Measurements from ENCODE around the gene ZNF488. TPM values are rescaled to one million over a fixed set of nuclear protein-coding genes. Genes with fewer than 3 reads are reported as not detected.

ZNF488 gene
- total and polyA plus RNA-seq, 8 donors = 0.09 to 0.16 TPM; not detected in 6

DNA sequence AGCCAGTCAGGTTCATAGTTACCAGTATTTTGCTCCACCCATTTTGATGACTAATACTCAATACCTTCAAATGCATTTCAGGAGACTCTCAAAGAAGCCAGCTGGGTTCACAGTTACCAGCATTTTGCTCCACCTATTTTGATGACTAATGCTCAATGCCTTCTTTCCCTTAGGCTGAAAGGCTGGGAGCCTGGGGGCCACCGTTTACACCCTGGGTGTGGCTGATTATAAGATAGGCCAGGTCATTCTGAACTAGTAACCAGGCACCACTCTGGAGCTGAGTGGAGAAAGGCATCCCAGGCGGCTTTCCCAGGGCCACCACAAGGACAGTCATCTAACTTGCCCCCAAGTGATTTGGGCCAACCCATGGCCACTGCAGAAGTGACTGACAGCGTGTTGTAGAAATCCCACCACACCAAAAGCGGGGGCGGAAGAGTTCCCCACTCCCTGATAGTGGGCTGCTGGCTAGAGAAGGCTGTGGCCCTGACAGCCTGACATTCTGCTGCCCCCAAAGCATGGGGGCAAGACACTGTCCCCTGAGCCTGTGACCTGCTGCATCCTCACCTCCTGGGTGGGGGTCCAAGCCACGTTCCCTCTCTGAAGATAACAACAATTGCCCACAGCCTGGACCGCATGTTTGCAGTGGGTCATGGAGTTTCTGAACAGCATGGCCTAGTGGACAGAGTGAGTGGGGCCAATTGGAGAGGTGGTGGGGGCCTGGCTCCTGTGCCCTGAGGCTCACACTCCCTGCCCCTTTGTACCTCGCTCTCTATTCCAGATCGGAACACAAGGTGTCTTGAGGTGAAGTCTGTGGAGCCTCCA is 23.0 kb upstream of the ZNF488 start:
- TF ChIP-seq, protein P1, sequence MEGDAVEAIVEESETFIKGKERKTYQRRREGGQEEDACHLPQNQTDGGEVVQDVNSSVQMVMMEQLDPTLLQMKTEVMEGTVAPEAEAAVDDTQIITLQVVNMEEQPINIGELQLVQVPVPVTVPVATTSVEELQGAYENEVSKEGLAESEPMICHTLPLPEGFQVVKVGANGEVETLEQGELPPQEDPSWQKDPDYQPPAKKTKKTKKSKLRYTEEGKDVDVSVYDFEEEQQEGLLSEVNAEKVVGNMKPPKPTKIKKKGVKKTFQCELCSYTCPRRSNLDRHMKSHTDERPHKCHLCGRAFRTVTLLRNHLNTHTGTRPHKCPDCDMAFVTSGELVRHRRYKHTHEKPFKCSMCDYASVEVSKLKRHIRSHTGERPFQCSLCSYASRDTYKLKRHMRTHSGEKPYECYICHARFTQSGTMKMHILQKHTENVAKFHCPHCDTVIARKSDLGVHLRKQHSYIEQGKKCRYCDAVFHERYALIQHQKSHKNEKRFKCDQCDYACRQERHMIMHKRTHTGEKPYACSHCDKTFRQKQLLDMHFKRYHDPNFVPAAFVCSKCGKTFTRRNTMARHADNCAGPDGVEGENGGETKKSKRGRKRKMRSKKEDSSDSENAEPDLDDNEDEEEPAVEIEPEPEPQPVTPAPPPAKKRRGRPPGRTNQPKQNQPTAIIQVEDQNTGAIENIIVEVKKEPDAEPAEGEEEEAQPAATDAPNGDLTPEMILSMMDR (IDR thresholded peaks at IDR 0.05) = no peak
- H3K9me3 ChIP-seq = no peaks in the 10 kb centered on the region
- peak in 2 of 6 donors; percentile 24 for DNase-seq
- no peak overlapping the region for H3K27ac ChIP-seq
- H3K36me3 ChIP-seq = no peaks in the 10 kb centered on the region
- WGBS, 2 donors = 75 to 84% methylated on average over 9 of the region's 9 CpGs
- peak; percentile 31 to 75 (median 64) for ATAC-seq
- H3K4me1 ChIP-seq = no peaks in the 10 kb centered on the region
- no peak for FAIRE-seq
- no peaks in the 10 kb centered on the region for H3K27me3 ChIP-seq
- H3K4me3 ChIP-seq = no peak overlapping the region
- intact Hi-C loops (cut with DNase I) = no loop called here

DNA sequence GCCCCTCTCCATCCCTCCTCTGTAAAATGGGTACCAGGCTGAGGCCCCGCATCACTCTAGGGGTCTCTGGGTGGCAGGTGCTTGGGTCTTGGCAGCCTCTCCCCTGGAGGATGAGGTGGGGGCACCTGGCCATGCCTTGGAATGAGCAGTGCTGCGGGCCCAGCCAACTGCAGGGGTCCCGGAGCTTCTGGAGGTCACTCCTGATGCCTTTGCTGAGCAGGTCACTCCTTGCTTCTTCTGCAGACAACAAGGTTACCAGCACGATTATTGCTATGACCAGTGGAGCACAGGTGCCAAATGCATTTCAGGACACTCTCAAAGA is 22.4 kb upstream of the ZNF488 start:
- intact Hi-C loops (cut with DNase I) = no loop called here
- TF ChIP-seq, protein P1 (IDR thresholded peaks at IDR 0.05) = no peak
- Histone ChIP-seq H3K27me3 (no peaks in the 10 kb centered on the region), H3K4me3 (no peak overlapping the region), H3K36me3 (no peaks in the 10 kb centered on the region), H3K4me1 (no peaks in the 10 kb centered on the region), H3K27ac (no peak overlapping the region), H3K9me3 (no peaks in the 10 kb centered on the region)
- FAIRE-seq = no peak
- 81 to 87% methylated on average over 4 of the region's 4 CpGs for WGBS, 2 donors
- peak in 1 of 6 donors; percentile 45 for DNase-seq
- no peak for ATAC-seq

DNA sequence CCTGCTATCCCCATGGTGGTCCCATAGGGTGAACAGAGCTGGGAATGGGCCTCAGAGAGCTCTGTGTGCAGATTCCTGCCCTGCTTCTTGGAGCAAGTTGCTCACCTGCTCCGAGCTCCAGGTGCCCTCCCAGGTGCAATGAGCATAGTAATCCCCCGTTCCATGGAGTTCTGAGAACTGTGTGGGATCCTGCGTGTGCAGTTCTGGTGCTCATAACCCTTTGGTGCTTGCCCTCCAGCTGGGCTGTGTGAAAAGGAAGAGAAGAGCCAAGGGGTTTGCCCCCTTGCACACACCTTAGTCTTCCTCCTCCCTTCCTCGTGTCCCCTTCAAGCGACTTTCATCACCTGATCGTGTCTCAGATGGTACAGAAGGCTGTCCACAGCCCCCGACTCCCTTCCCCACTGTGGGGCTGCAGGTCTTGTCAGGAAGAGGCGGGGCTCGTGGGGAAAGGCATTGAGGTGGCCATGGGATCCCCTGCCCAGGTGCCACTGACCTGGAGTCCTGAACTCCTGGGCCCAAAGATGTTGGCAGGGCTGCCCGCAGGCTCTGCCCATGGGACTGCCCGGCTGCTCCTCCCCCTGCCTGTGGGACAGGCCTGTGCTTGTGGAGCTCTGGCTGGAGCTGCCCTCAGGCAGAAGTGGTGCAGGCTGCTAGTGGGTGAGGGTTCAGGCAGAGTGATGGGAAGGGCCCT is 21.9 kb upstream of the ZNF488 start:
- TF ChIP-seq, protein P1 (IDR thresholded peaks at IDR 0.05) = no peak
- DNase-seq = peak in 1 of 6 donors; percentile 54
- intact Hi-C loops (cut with DNase I) = no loop called here
- ATAC-seq = no peak
- Histone ChIP-seq H3K4me1 (no peaks in the 10 kb centered on the region), H3K27ac (no peak overlapping the region), H3K4me3 (no peak overlapping the region), H3K9me3 (no peaks in the 10 kb centered on the region), H3K36me3 (no peaks in the 10 kb centered on the region), H3K27me3 (no peaks in the 10 kb centered on the region)
- FAIRE-seq = no peak
- WGBS, 2 donors = 79 to 80% methylated on average over 11 of the region's 11 CpGs

DNA sequence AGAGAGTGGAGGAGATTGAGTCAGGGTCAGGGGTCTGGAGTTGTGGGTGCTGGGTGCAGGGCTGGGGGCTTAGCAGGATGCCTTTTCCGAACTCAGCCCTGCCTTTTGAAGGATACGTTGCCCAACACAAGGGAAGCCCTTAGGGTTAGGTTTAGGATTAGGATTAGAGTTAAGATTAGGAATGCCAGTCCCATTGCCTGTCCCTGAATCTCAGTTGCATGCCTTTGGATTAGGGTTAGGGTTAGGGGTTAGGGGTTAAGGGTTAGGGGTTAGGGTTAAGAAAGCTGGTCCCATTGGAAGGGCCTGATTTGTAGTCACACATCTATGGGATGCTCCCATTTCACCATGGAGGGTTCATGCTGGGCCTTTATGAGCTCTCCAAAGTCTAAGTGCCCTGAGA is 20.8 kb upstream of the ZNF488 start:
- ATAC-seq (no peak), FAIRE-seq (no peak), DNase-seq (no peak)
- no peaks in the 10 kb centered on the region for H3K36me3 ChIP-seq
- H3K27ac ChIP-seq = no peak overlapping the region
- H3K9me3 ChIP-seq = no peaks in the 10 kb centered on the region
- WGBS, 2 donors = 91 to 95% methylated on average over 2 of the region's 2 CpGs
- H3K4me3 ChIP-seq = no peak overlapping the region
- no peaks in the 10 kb centered on the region for H3K4me1 ChIP-seq
- TF ChIP-seq, protein P1 (IDR thresholded peaks at IDR 0.05) = no peak
- H3K27me3 ChIP-seq = no peaks in the 10 kb centered on the region
- intact Hi-C loops (cut with DNase I) = no loop called here

DNA sequence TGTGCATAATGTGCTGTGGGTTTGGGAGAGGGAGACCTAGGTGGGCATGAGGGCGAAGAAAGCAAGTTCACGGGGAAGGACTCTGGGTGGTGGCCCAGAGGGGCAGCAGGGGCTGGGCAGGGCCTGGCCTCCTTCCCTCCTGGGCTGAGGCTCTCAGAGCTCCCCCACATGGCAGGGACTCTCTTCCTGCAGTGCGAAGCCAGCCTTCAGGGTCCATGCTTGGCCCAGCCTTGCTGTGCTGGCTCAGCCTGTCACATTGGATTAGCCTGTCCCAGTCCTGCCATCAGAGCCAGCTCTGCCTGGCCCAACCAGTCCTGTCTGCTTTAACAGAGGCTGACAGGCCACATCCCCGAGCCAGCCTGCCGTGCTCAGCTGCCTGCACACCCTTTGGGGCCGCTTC is 20.4 kb upstream of the ZNF488 start:
- no peak for ATAC-seq
- TF ChIP-seq, protein P1 (IDR thresholded peaks at IDR 0.05) = no peak
- intact Hi-C loops (cut with DNase I) = no loop called here
- 86 to 88% methylated on average over 5 to 6 of the region's 6 CpGs for WGBS, 2 donors
- Histone ChIP-seq H3K36me3 (no peaks in the 10 kb centered on the region), H3K4me3 (no peak overlapping the region), H3K27ac (no peak overlapping the region), H3K9me3 (no peaks in the 10 kb centered on the region), H3K27me3 (no peaks in the 10 kb centered on the region), H3K4me1 (no peaks in the 10 kb centered on the region)
- DNase-seq = peak in 1 of 6 donors; percentile 42
- no peak for FAIRE-seq
